Measurements from ENCODE around the gene PDE1C. TPM values are rescaled to one million over a fixed set of nuclear protein-coding genes. Genes with fewer than 3 reads are reported as not detected.

The PDE1C gene
- total and polyA plus RNA-seq, 2 of the 4 experiments (the other 2 are of a cell fraction) = 14.2 to 61.5 TPM

GRCh38 chr7:31948029-31948428, 122.2 kb downstream of the PDE1C start:
- no TSS peak for BruUV-seq (replicated peaks)

More at GRCh38 chr7:31948029-31948428, 122.2 kb downstream of the PDE1C start:
- Histone ChIP-seq H3K18ac (ENCODE audit: low read depth, low read length) (peak overlapping the region; percentile 69; the same call in 1 of the 2 replicates), H2BK5ac (ENCODE audit: low read depth, low read length, poor library complexity, severe bottlenecking) (peak overlapping the region; percentile 81), H3K79me1 (ENCODE audit: low read depth in 1 of 2, low read length in 2 of 2) (peaks cover 13 to 14% of the 10 kb centered on the region in 2 experiments; a peak in 3 of 4 replicates), H3K23ac (ENCODE audit: low read depth, low read length) (0 out of 2 replicates have a peak overlapping the region, but pooled peaks have one; percentile 29), H3K4ac (ENCODE audit: low read depth, low read length) (peak overlapping the region; percentile 3; the same call in 1 of the 2 replicates), H4K91ac (ENCODE audit: insufficient read depth, low read depth, low read length) (no peak overlapping the region), H4K20me1 (ENCODE audit: insufficient read depth, low read length) (no peaks in the 10 kb centered on the region), H3K56ac (ENCODE audit: extremely low read depth, insufficient read depth, low read length) (no peak overlapping the region), H3K4me3 (ENCODE audit: insufficient read depth, low read depth, low read length) (no peak overlapping the region), H4K8ac (ENCODE audit: low read depth in 2 of 2, low read length in 2 of 2) (peak overlapping the region in 1 of 2 experiments; percentile 49; a peak in 1 of 4 replicates), H2AK5ac (ENCODE audit: low read depth, low read length) (no peak overlapping the region), H4K5ac (ENCODE audit: low read depth, low read length) (peak overlapping the region; percentile 84; the same call in 1 of the 2 replicates), H3K14ac (replicated peaks; ENCODE audit: low read depth, low read length) (no peak overlapping the region), H2AK9ac (replicated peaks; ENCODE audit: low read depth, low read length, poor library complexity) (no peak overlapping the region), H3K27me3 (ENCODE audit: control insufficient read depth, insufficient read depth, low read length) (no peaks in the 10 kb centered on the region), H3K27ac (ENCODE audit: insufficient read depth, low read length) (peak overlapping the region; percentile 1; the same call in 1 of the 2 replicates), H3K4me1 (ENCODE audit: control insufficient read depth, insufficient read depth, low read length) (peaks cover 7% of the 10 kb centered on the region; the same call in 1 of the 2 replicates), H2BK20ac (ENCODE audit: low read depth, low read length) (peak overlapping the region; percentile 66; the same call in 1 of the 2 replicates), H3K4me2 (ENCODE audit: low read depth, low read length) (peak overlapping the region; percentile 53; the same call in 1 of the 2 replicates), H2BK120ac (ENCODE audit: low read depth, low read length) (peak overlapping the region; percentile 42; the same call in 1 of the 2 replicates), H2BK15ac (ENCODE audit: low read depth, low read length) (no peak overlapping the region), H3K9ac (ENCODE audit: low read depth, low read length) (no peak overlapping the region), H3K9me3 (ENCODE audit: control insufficient read depth, insufficient read depth, low read length) (peaks cover 9% of the 10 kb centered on the region), H3K9me1 (ENCODE audit: insufficient read depth, low read length) (no peaks in the 10 kb centered on the region), H2AFZ (replicated peaks; ENCODE audit: low read length, poor library complexity) (no peak overlapping the region), H3K36me3 (ENCODE audit: control insufficient read depth, insufficient read depth, low read length) (peaks cover 2% of the 10 kb centered on the region; the same call in 1 of the 2 replicates)
- POLR2A ChIA-PET (ENCODE audit: unreplicated experiment) = interaction anchor here (0.6 kb wide), 1 partner anchor 40 kb away, joined by 3 read pairs; no protein-coding TSS in a partner anchor
- intact Hi-C loops (cut with micrococcal nuclease) (no loop called here), dilution Hi-C loops (cut with HindIII; ENCODE audit: low sequenced_read_pairs, unreplicated experiment) (no loop called here), in situ Hi-C loops (cut with MboI; ENCODE audit: low sequenced_read_pairs) (no loop called here)
- DNase-seq (peak; percentile 91), ATAC-seq (ENCODE audit: low read depth) (peak; percentile 91)
- no CpG with 5 or more reads among the region's 1 CpG for WGBS, 2 experiments (ENCODE audit: extremely low coverage in 2 of 2, insufficient read length in 1 of 2)
- no peak for TF ChIP-seq RCOR1 (IDR thresholded peaks at IDR 0.05; ENCODE audit: insufficient replicate concordance, low read length)
- no peak for TF ChIP-seq RAD21 (IDR thresholded peaks at IDR 0.05; ENCODE audit: low read length)
- TF ChIP-seq BHLHE40 (IDR thresholded peaks at IDR 0.05; ENCODE audit: low read depth, low read length) = peak; percentile 16; the same call in 1 of the 2 replicates
- TF ChIP-seq MXI1 (IDR thresholded peaks at IDR 0.05; ENCODE audit: borderline replicate concordance, low read depth, low read length) = no peak
- TF ChIP-seq CTCF (conservative IDR thresholded peaks at IDR 0.05; ENCODE audit: low read depth, low read length) = no peak
- TF ChIP-seq ELK1 (IDR thresholded peaks at IDR 0.05; ENCODE audit: borderline replicate concordance, low read depth, low read length) = no peak
- TF ChIP-seq POLR2A (IDR thresholded peaks at IDR 0.05; ENCODE audit: low read depth, low read length) = no peak
- no peak for TF ChIP-seq SMC3 (IDR thresholded peaks at IDR 0.05; ENCODE audit: low read depth, low read length)
- TF ChIP-seq CHD1 (IDR thresholded peaks at IDR 0.05; ENCODE audit: low read depth, low read length) = no peak
- no peak for TF ChIP-seq USF2 (IDR thresholded peaks at IDR 0.05; ENCODE audit: low read depth, low read length)
- TF ChIP-seq CEBPB (IDR thresholded peaks at IDR 0.05; ENCODE audit: low read depth, low read length) = peak; percentile 67
- peak; percentile 88 for TF ChIP-seq FOS (IDR thresholded peaks at IDR 0.05; ENCODE audit: low read depth, low read length)
- no peak for TF ChIP-seq MAFK (IDR thresholded peaks at IDR 0.05; ENCODE audit: low read depth, low read length)
- CTCF ChIA-PET = no interaction called here

Data from IMR-90 (cell line).